A673 (cell line): ENCODE results near the gene ATP2B1.

ENCODE experiments used
- CTCF ChIP-seq: fragments of 300-800, 200-600 bp; sonication (generic); conservative IDR thresholded peaks from 2 replicates; pipeline ENCODE4 v1.5.1; 2017; ENCODE audit warnings: low read depth, mild to moderate bottlenecking, antibody characterized with exemption, low read length, moderate library complexity, mixed read lengths
- EZH2 ChIP-seq: fragments of 200-600 bp; sonication (generic); IDR thresholded peaks from 2 replicates; pipeline ENCODE4 v1.6.1; 2017; ENCODE audit warnings: borderline replicate concordance, low read depth, mild to moderate bottlenecking, mixed read lengths, antibody characterized with exemption, low read length; ENCODE audit not compliant: poor library complexity, severe bottlenecking

- TF ChIP-seq CTCF, result no peak
- TF ChIP-seq EZH2, result no peak
Measured at GRCh38 chr12:89679631-89680030, 29.0 kb downstream of the ATP2B1 start.
